DMS53 treated with DMSO at 0.1 percent for 48 hours (cell line): ENCODE data around the gene P2RX6.
"Not testable (repeated sequence)": the region's sequence is repeated elsewhere in the genome, so short reads cannot be mapped to it uniquely, and the experiment has no call there.

Experiments used
- DNase-seq: peaks from one replicate; lab custom pipeline; 2025; ENCODE audit not compliant: unreplicated experiment; lab: John Stamatoyannopoulos, UW

P2RX6 gene

GRCh38 chr22:21014726-21015465 lies at the start of gene P2RX6:
Gene P2RX6 (plus strand): TSS chr22:21015165. CDS start chr22:21015175, 10 bp downstream.
- no peak for DNase-seq

GRCh38 chr22:20965888-20966855 lies 48.8 kb upstream of the P2RX6 start:
- DNase-seq, result no peak

- no peak for DNase-seq
Measured at GRCh38 chr22:20966883-20967696, 47.9 kb upstream of the P2RX6 start, which contains the start of gene AIFM3. Gene AIFM3 (plus strand): TSS chr22:20967255. CDS start chr22:20967945, 690 bp downstream.

GRCh38 chr22:20967697-20968211 lies 47.2 kb upstream of the P2RX6 start:
- DNase-seq, result no peak

- DNase-seq, result no peak
Measured at GRCh38 chr22:20968281-20968977, 46.5 kb upstream of the P2RX6 start.

- DNase-seq, result no peak
Measured at GRCh38 chr22:20970939-20971657, 43.9 kb upstream of the P2RX6 start.

- not testable (repeated sequence) for DNase-seq
Measured at GRCh38 chr22:20972014-20972694, 42.8 kb upstream of the P2RX6 start.

GRCh38 chr22:20972933-20973577 lies 41.9 kb upstream of the P2RX6 start:
- DNase-seq, result no peak

GRCh38 chr22:20973634-20974286 lies 41.2 kb upstream of the P2RX6 start:
- DNase-seq, result no peak

- no peak for DNase-seq
Measured at GRCh38 chr22:20974336-20974955, 40.5 kb upstream of the P2RX6 start.

GRCh38 chr22:20975541-20976290 lies 39.2 kb upstream of the P2RX6 start:
- no peak for DNase-seq

- no peak for DNase-seq
Measured at GRCh38 chr22:20976291-20976877, 38.6 kb upstream of the P2RX6 start.

- no peak for DNase-seq
Measured at GRCh38 chr22:20977019-20977418, 37.9 kb upstream of the P2RX6 start.

- DNase-seq, result no peak
Measured at GRCh38 chr22:20977516-20978170, 37.3 kb upstream of the P2RX6 start.

- DNase-seq, result no peak
Measured at GRCh38 chr22:20978419-20978818, 36.5 kb upstream of the P2RX6 start.
